Activated CD4-positive, alpha-beta T cell treated with anti-CD3 and anti-CD28 coated beads, Interleukin-2, amount 50 U/mL, for 1 hour (primary cell): ENCODE results near the gene TPPP.
A peak's percentile ranks its signal among the peaks of the same experiment; 100 is the strongest.

Source experiments
- DNase-seq: peaks from one replicate; pipeline ENCODE4 v3.0.0-alpha.2; 2020

The TPPP gene

GRCh38 chr5:622946-623522, 70.1 kb downstream of the TPPP start:
- DNase-seq, result no peak

- no peak for DNase-seq
These were observed 70.8 kb downstream of the TPPP start for GRCh38 chr5:622359-622758.

- DNase-seq, result no peak
These were observed 71.8 kb downstream of the TPPP start for GRCh38 chr5:621341-621761.

- no peak for DNase-seq
These were observed 72.5 kb downstream of the TPPP start for GRCh38 chr5:620586-621180.

GRCh38 chr5:620152-620551, 73.0 kb downstream of the TPPP start:
- DNase-seq, result no peak

- DNase-seq, result no peak
These were observed 73.7 kb downstream of the TPPP start for GRCh38 chr5:619444-619843.

GRCh38 chr5:618450-618849, 74.7 kb downstream of the TPPP start:
- no peak for DNase-seq

- no peak for DNase-seq
These were observed 75.3 kb downstream of the TPPP start for GRCh38 chr5:617896-618295.

- no peak for DNase-seq
These were observed 76.6 kb downstream of the TPPP start for GRCh38 chr5:616484-617039.

- DNase-seq, result peak; percentile 13
These were observed 80.4 kb downstream of the TPPP start for GRCh38 chr5:612498-613424.

- peak; percentile 94 for DNase-seq
These were observed 81.2 kb downstream of the TPPP start, which contains the start of gene CEP72 for GRCh38 chr5:611731-612486. Gene CEP72, plus strand, starts transcription at chr5:612340. Its CDS starts 22 bp downstream, at chr5:612362.

GRCh38 chr5:610744-611730, 82.1 kb downstream of the TPPP start:
- no peak for DNase-seq

- no peak for DNase-seq
These were observed 83.0 kb downstream of the TPPP start for GRCh38 chr5:610011-610743.
